Measurements from ENCODE around the gene APOA1.

DNA sequence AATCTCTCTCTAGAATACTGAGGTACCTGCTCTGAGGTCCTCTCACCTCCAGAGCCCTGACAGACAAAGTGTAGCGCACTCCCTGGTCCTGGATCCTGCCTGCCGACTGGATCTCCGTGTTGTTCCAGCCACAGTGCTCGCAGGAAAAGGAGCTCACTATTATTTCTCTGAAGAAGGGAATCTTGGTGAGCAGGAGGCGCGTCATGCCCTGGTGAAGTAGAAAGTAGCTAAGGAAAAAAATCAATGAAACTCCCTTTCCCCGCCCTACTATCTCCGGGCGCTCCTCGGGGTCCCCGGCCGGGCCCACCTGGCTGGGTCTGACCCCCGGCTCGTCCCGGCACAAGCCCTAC is 50.0 kb downstream of the APOA1 start:
- TF ChIP-seq, protein P1, sequence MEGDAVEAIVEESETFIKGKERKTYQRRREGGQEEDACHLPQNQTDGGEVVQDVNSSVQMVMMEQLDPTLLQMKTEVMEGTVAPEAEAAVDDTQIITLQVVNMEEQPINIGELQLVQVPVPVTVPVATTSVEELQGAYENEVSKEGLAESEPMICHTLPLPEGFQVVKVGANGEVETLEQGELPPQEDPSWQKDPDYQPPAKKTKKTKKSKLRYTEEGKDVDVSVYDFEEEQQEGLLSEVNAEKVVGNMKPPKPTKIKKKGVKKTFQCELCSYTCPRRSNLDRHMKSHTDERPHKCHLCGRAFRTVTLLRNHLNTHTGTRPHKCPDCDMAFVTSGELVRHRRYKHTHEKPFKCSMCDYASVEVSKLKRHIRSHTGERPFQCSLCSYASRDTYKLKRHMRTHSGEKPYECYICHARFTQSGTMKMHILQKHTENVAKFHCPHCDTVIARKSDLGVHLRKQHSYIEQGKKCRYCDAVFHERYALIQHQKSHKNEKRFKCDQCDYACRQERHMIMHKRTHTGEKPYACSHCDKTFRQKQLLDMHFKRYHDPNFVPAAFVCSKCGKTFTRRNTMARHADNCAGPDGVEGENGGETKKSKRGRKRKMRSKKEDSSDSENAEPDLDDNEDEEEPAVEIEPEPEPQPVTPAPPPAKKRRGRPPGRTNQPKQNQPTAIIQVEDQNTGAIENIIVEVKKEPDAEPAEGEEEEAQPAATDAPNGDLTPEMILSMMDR (IDR thresholded peaks at IDR 0.05; ENCODE audit: insufficient read depth, low read length): no peak
- TF ChIP-seq SPI1 (IDR thresholded peaks at IDR 0.05; ENCODE audit: borderline replicate concordance, low read depth): no peak

All from HL-60 (cell line).